ENCODE results near the gene NTF3. TPM values are rescaled to one million over a fixed set of nuclear protein-coding genes. Genes with fewer than 3 reads are reported as not detected.
"Not testable (repeated sequence)": the region's sequence is repeated elsewhere in the genome, so short reads cannot be mapped to it uniquely, and the experiment has no call there.

Gene NTF3
- total RNA-seq, 1 donor from 2014 or later: 0.46 TPM

- DNase-seq (ENCODE audit: low spot score): no peak
These were observed 102.7 kb downstream of the NTF3 start for GRCh38 chr12:5534426-5535199.

- DNase-seq (ENCODE audit: low spot score): no peak
These were observed 103.6 kb downstream of the NTF3 start for GRCh38 chr12:5535541-5535940.

GRCh38 chr12:5537026-5537615 is 105.2 kb downstream of the NTF3 start:
- DNase-seq (ENCODE audit: low spot score): not testable (repeated sequence)

- no peak for DNase-seq (ENCODE audit: low spot score)
These were observed 105.9 kb downstream of the NTF3 start for GRCh38 chr12:5537771-5538170.
